GM12878 (cell line): ENCODE data around the gene STON2. TPM values are rescaled to one million over a fixed set of nuclear protein-coding genes. Genes with fewer than 3 reads are reported as not detected.

Source experiments
- ATAC-seq: fragments of 200-7000 bp; cut with Tn5 transposase; 3 replicates; pipeline ENCODE4 v1.9.1; 2020; ENCODE audit warnings: mild to moderate bottlenecking, moderate library complexity
- BruUV-seq: library from RNA; stranded (reverse); fragments of 400-500 nt; replicated peaks from 2 replicates; lab custom pipeline; 2021; lab: Mats Ljungman, UMichigan
- CTCF ChIA-PET: fragments of 300-600 bp; sonication (Branson Sonifier 250); formaldehyde crosslinking; extraction: SDS; loops from one replicate; lab custom pipeline; 2021; ENCODE audit warnings: inconsistent platforms; lab: Yijun Ruan, JAX
- POLR2A ChIA-PET: fragments of 350-600 bp; formaldehyde crosslinking; extraction: SDS; loops from one replicate; lab custom pipeline; 2021; ENCODE audit warnings: inconsistent platforms; lab: Charles Lee
- RAD21 ChIA-PET: fragments of 300-600 bp; sonication (Branson Sonifier 250); formaldehyde crosslinking; loops from one replicate; lab custom pipeline; 2023; ENCODE audit warnings: antibody characterized with exemption; ENCODE audit not compliant: unreplicated experiment; lab: Charles Lee
- SMC1A ChIA-PET: fragments of 300-600 bp; sonication (Branson Sonifier 250); formaldehyde crosslinking; loops from one replicate; lab custom pipeline; 2023; ENCODE audit not compliant: unreplicated experiment, uncharacterized antibody; lab: Charles Lee
- DNase-seq: peaks from one replicate; pipeline ENCODE4 v3.0.0-alpha.2; 2011; ENCODE audit warnings: low read depth, low spot score
- FAIRE-seq: peaks from 3 replicates; lab custom pipeline; 2011; peaks lifted over from hg19 to GRCh38; lab: Jason Lieb, UNC
- H2AFZ ChIP-seq: 2 replicates; pipeline ENCODE4 v1.6.0; 2011; ENCODE audit warnings: low read depth, low read length, control low read depth; ENCODE audit not compliant: control insufficient read depth
- H3K27ac ChIP-seq: 2 replicates; pipeline ENCODE4 v1.5.1; 2011; ENCODE audit warnings: control low read depth; ENCODE audit not compliant: control insufficient read depth, insufficient read depth
- H3K27me3 ChIP-seq, 2 experiments: replicated peaks in 1 of 2; 2 replicates each; pipeline versions ENCODE4 v1.6.0 to v1.6.1; 2011; ENCODE audit warnings: low read length in 1 of 2; ENCODE audit not compliant: control insufficient read depth in 2 of 2, insufficient read depth in 2 of 2
- H3K36me3 ChIP-seq, 2 experiments: 2 replicates each; pipeline ENCODE4 v1.5.1; 2011; ENCODE audit warnings: low read length in 1 of 2; ENCODE audit not compliant: control insufficient read depth in 2 of 2, insufficient read depth in 2 of 2
- H3K4me1 ChIP-seq: 2 replicates; pipeline ENCODE4 v1.6.1; 2011; ENCODE audit warnings: mild to moderate bottlenecking, low read length, moderate library complexity, mixed read lengths; ENCODE audit not compliant: control insufficient read depth, insufficient read depth
- H3K4me2 ChIP-seq: 2 replicates; pipeline ENCODE4 v1.6.0; 2011; ENCODE audit warnings: control low read depth; ENCODE audit not compliant: control insufficient read depth, insufficient read depth
- H3K4me3 ChIP-seq: fragments of 200-600 bp; sonication (generic); 2 replicates; pipeline ENCODE4 v1.5.1; 2016
- H3K79me2 ChIP-seq: 2 replicates; pipeline ENCODE4 v1.6.0; 2011; ENCODE audit warnings: low read length; ENCODE audit not compliant: control insufficient read depth, insufficient read depth
- H3K9ac ChIP-seq: 2 replicates; pipeline ENCODE4 v1.8.0; 2011; ENCODE audit warnings: low read length, control low read depth, mixed read lengths; ENCODE audit not compliant: control insufficient read depth, insufficient read depth
- H3K9me3 ChIP-seq: replicated peaks from 3 replicates; pipeline ENCODE4 v1.5.1; 2011; ENCODE audit warnings: mild to moderate bottlenecking, low read length; ENCODE audit not compliant: control insufficient read depth, insufficient read depth
- H4K20me1 ChIP-seq: 2 replicates; pipeline ENCODE4 v1.6.0; 2011; ENCODE audit not compliant: control insufficient read depth, insufficient read depth
- CREM ChIP-seq: IDR thresholded peaks from 2 replicates; pipeline ENCODE4 v1.6.1; 2014; ENCODE audit warnings: antibody characterized with exemption, low read depth
- EED ChIP-seq: sonication (generic); IDR thresholded peaks from 2 replicates; pipeline ENCODE4 v1.6.1; 2016; ENCODE audit warnings: antibody characterized with exemption, low read depth
- EGR1 ChIP-seq, 2 experiments: IDR thresholded peaks; 1 replicate in 1 of 2; 2 replicates in 1 of 2; pipeline ENCODE4 v1.6.1; 2011 to 2012; ENCODE audit warnings: low read depth in 2 of 2, low read length in 2 of 2, borderline replicate concordance in 1 of 2, mild to moderate bottlenecking in 1 of 2, moderate library complexity in 1 of 2
- EP300 ChIP-seq, 2 experiments: fragments of 150-350 bp in 1 of 2; IDR thresholded peaks; 2 replicates each; pipeline ENCODE4 v1.6.1; 2011 to 2012; ENCODE audit warnings: low read depth in 2 of 2, low read length in 2 of 2, borderline replicate concordance in 1 of 2, improper control_type of control experiment in 1 of 2, inconsistent platforms in 1 of 2; ENCODE audit not compliant: control insufficient read depth in 1 of 2
- ETV6 ChIP-seq, 2 experiments: fragments of 450-650 bp in 1 of 2; IDR thresholded peaks in 1 of 2; conservative IDR thresholded peaks in 1 of 2; 2 replicates each; pipeline ENCODE4 v1.6.1; 2014; ENCODE audit warnings: antibody characterized with exemption in 1 of 2, borderline replicate concordance in 1 of 2, low read depth in 1 of 2, mild to moderate bottlenecking in 1 of 2, moderate library complexity in 1 of 2
- FOXK2 ChIP-seq: fragments of 450-650 bp; IDR thresholded peaks from 2 replicates; pipeline ENCODE4 v1.6.1; 2017; ENCODE audit warnings: mild to moderate bottlenecking, moderate library complexity
- GABPA ChIP-seq: IDR thresholded peaks from 2 replicates; pipeline ENCODE4 v1.6.1; 2014; ENCODE audit warnings: antibody characterized with exemption, low read depth, mild to moderate bottlenecking, inconsistent platforms
- MEF2B ChIP-seq: fragments of 450-650 bp; IDR thresholded peaks from 2 replicates; pipeline ENCODE4 v1.6.1; 2018; ENCODE audit warnings: mild to moderate bottlenecking, moderate library complexity; ENCODE audit not compliant: partially characterized antibody, poor library complexity, severe bottlenecking
- NFYB ChIP-seq: IDR thresholded peaks from 2 replicates; pipeline ENCODE4 v1.6.1; 2011; ENCODE audit warnings: low read depth, mild to moderate bottlenecking, low read length, improper control_type of control experiment, moderate library complexity; ENCODE audit not compliant: insufficient read depth
- NR2C1 ChIP-seq: fragments of 450-650 bp; IDR thresholded peaks from 2 replicates; pipeline ENCODE4 v1.6.1; 2017; ENCODE audit warnings: antibody characterized with exemption, mild to moderate bottlenecking, moderate library complexity
- POU2F2 ChIP-seq: IDR thresholded peaks from 3 replicates; pipeline ENCODE4 v1.6.1; 2011; ENCODE audit warnings: low read depth, mild to moderate bottlenecking, low read length, borderline replicate concordance
- RELB ChIP-seq: fragments of 450-650 bp; IDR thresholded peaks from 2 replicates; pipeline ENCODE4 v1.6.1; 2017; ENCODE audit warnings: low read depth, mild to moderate bottlenecking, moderate library complexity
- RFX5 ChIP-seq: IDR thresholded peaks from 2 replicates; pipeline ENCODE4 v1.6.1; 2011; ENCODE audit warnings: low read depth, low read length, improper control_type of control experiment
- SIN3A ChIP-seq: IDR thresholded peaks from 2 replicates; pipeline ENCODE4 v1.6.1; 2012; ENCODE audit warnings: low read depth, low read length, improper control_type of control experiment
- SMARCA5 ChIP-seq: fragments of 450-650 bp; IDR thresholded peaks from 2 replicates; pipeline ENCODE4 v1.6.1; 2017; ENCODE audit warnings: mild to moderate bottlenecking
- TCF3 ChIP-seq: IDR thresholded peaks from 2 replicates; pipeline ENCODE4 v1.6.1; 2012; ENCODE audit warnings: low read depth, mild to moderate bottlenecking, low read length, borderline replicate concordance; ENCODE audit not compliant: insufficient read depth
- TCF7 ChIP-seq: IDR thresholded peaks from 2 replicates; pipeline ENCODE4 v1.6.1; 2014; ENCODE audit warnings: antibody characterized with exemption, borderline replicate concordance
- USF1 ChIP-seq: IDR thresholded peaks from 2 replicates; pipeline ENCODE4 v1.6.1; 2011; ENCODE audit warnings: borderline replicate concordance, low read depth, mild to moderate bottlenecking, moderate library complexity, mixed read lengths, low read length; ENCODE audit not compliant: insufficient read depth; ENCODE audit errors: extremely low read length
- WGBS: methylation state at CpG from one replicate; pipeline ENCODE4 v1.1.6; 2016; ENCODE audit warnings: low lambda C conversion rate; ENCODE audit not compliant: insufficient replicate concordance, insufficient coverage; ENCODE audit errors: missing lambda C conversion rate; 5-methylcytosine and 5-hydroxymethylcytosine counted together
- in situ Hi-C: fragments of 300-500 bp; cut with MboI; formaldehyde crosslinking; loops from 9 replicates; pipeline ENCODE4 v1.14.3; 2018; ENCODE audit warnings: mixed read lengths
- intact Hi-C: fragments of 100-400 bp; cut with micrococcal nuclease; formaldehyde crosslinking; loops from one replicate; pipeline ENCODE4 v1.14.2; 2022; ENCODE audit not compliant: unreplicated experiment
- polyA plus RNA-seq, 11 experiments: library from polyadenylated mRNA; depleted of rRNA in 4 of 11; unstranded in 6 of 11; stranded (reverse) in 5 of 11; fragments of >200 nt; fragmentation: Nextera tagmentation in 4 of 11; fragmentation: Illumina TruSeq in 1 of 11; extraction: Ambion mirVana in 4 of 11; extraction: Trizol in 1 of 11; gene quantifications; 1 replicate in 1 of 11; 2 replicates in 10 of 11; pipeline versions ENCODE4 v1.2.1 to v1.2.3, GENCODE V29; 2011 to 2016; ENCODE audit warnings: inconsistent platforms in 2 of 11, missing spikeins in 2 of 11, low read depth in 1 of 11
- total RNA-seq, 4 experiments: library from RNA; depleted of rRNA in 3 of 4; stranded (reverse); fragments of >200 nt in 3 of 4; fragmentation: Illumina TruSeq in 1 of 4; extraction: Trizol in 1 of 4; gene quantifications; 2 replicates each; pipeline versions ENCODE4 v1.2.1 to v1.2.3, GENCODE V29; 2013 to 2021
- TF ChIP-seq, protein P1 (sequence below): fragments of 150-350 bp; IDR thresholded peaks from 2 replicates; pipeline ENCODE4 v1.6.1; 2014; ENCODE audit warnings: mild to moderate bottlenecking, low read depth, low read length

Gene STON2
- total and polyA plus RNA-seq, 10 of the 15 experiments (the other 5 are each of a cell fraction or from before 2014, with no cell fraction given) = 0.03 to 0.13 (median 0.03) TPM; not detected in 7

DNA sequence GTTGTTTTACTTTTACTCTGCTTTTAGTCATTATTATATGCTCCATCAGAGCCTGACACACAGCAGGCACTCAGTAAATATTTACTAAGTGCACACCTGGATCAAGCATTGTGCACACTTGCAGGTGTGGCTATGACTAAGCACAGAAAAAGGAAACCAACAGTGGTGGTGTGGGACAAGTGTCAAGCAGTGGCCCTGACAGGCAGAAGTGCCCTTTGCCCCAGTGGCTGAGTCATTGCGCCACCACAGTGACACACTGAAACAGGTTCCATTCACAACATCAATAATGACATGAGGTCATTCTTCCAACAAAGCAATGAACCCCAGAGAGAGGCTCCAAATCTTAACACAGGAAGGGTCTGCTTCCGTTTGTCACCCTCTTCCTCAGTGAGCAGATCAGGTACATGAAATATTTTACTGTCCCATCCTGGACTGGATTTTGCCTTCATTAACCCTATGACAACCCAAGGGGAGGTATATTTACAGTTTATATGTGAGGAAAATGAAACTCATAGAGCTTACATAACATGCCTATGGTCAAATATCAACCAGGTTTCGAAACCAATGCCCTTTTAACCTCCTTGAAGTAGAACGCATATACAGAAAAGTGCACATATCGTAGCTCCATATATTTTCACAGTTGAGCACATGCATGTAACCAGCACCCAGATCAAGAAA, 96.7 kb downstream of the STON2 start:
- peaks cover 7% of the 10 kb centered on the region for H3K4me1 ChIP-seq
- H3K4me3 ChIP-seq = no peak overlapping the region
- in situ Hi-C loops = no loop called here
- H3K27me3 ChIP-seq = no peaks in the 10 kb centered on the region
- intact Hi-C loops = loop anchor here (1.0 kb wide), 1 partner anchor 247 kb away; no protein-coding TSS in a partner anchor
- 38% methylated on average over 5 of the region's 5 CpGs for WGBS
- DNase-seq (peak; percentile 41), FAIRE-seq (peak; percentile 80), ATAC-seq (peak; percentile 94)
- POLR2A ChIA-PET = no interaction called here
- CTCF ChIA-PET = interaction anchor here (0.9 kb wide), 1 partner anchor 307 kb away, joined by 3 read pairs; no protein-coding TSS in a partner anchor
- H4K20me1 ChIP-seq = no peaks in the 10 kb centered on the region
- SMC1A ChIA-PET = no interaction called here
- no peaks in the 10 kb centered on the region for H3K79me2 ChIP-seq
- H3K36me3 ChIP-seq = no peaks in the 10 kb centered on the region
- no peak overlapping the region for H3K9ac ChIP-seq
- H3K27ac ChIP-seq = no peak overlapping the region
- RAD21 ChIA-PET = no interaction called here
- H3K9me3 ChIP-seq = no peaks in the 10 kb centered on the region
- H3K4me2 ChIP-seq = peak overlapping the region; percentile 25
- BruUV-seq = no TSS peak
- no peak overlapping the region for H2AFZ ChIP-seq
- TF ChIP-seq RELB (no peak), CREM (peak; percentile 95), SIN3A (no peak), EGR1 (IDR thresholded peaks at IDR 0.05; ENCODE audit: borderline replicate concordance in 1 of 2, low read depth in 2 of 2, low read length in 2 of 2) (no peak), MEF2B (peak; percentile 31), GABPA (peak; percentile 12; the same call in 1 of the 2 replicates), EP300 (IDR thresholded peaks at IDR 0.05; ENCODE audit: borderline replicate concordance in 1 of 2, control insufficient read depth in 1 of 2, low read depth in 2 of 2, low read length in 2 of 2) (peak in 1 of 2 experiments; percentile 58; a peak in 1 of 4 replicates), TCF7 (0 out of 2 replicates have a peak, but pooled peaks have one; percentile 17), NFYB (no peak), USF1 (no peak), NR2C1 (peak; percentile 50; the same call in 1 of the 2 replicates), EED (peak; percentile 75), TCF3 (0 out of 2 replicates have a peak, but pooled peaks have one; percentile 61), ETV6 (conservative IDR thresholded peaks at IDR 0.05 in 1 of 2, IDR thresholded peaks at IDR 0.05 in 1 of 2; ENCODE audit: borderline replicate concordance in 1 of 2, low read depth in 1 of 2) (peak in 1 of 2 experiments; percentile 73; a peak in 1 of 4 replicates), FOXK2 (peak; percentile 30; the same call in 1 of the 2 replicates), RFX5 (no peak), SMARCA5 (no peak), POU2F2 (no peak)
- TF ChIP-seq, protein P1, sequence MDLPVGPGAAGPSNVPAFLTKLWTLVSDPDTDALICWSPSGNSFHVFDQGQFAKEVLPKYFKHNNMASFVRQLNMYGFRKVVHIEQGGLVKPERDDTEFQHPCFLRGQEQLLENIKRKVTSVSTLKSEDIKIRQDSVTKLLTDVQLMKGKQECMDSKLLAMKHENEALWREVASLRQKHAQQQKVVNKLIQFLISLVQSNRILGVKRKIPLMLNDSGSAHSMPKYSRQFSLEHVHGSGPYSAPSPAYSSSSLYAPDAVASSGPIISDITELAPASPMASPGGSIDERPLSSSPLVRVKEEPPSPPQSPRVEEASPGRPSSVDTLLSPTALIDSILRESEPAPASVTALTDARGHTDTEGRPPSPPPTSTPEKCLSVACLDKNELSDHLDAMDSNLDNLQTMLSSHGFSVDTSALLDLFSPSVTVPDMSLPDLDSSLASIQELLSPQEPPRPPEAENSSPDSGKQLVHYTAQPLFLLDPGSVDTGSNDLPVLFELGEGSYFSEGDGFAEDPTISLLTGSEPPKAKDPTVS = no peak
